DOHH2 (cell line): ENCODE data around the gene SHISA5.
"Not testable (repeated sequence)": the region's sequence is repeated elsewhere in the genome, so short reads cannot be mapped to it uniquely, and the experiment has no call there.

Source experiments
- H3F3A ChIP-seq: fragments of 200-600 bp; sonication (generic), shearing (Covaris generic); 2 replicates; pipeline ENCODE4 v1.6.0; 2016; ENCODE audit warnings: antibody characterized with exemption, mild to moderate bottlenecking; ENCODE audit not compliant: control insufficient read depth, insufficient read depth
- H3K27ac ChIP-seq: fragments of 200-600 bp; sonication (generic); 2 replicates; pipeline ENCODE4 v1.5.1; 2014; ENCODE audit warnings: low read depth, mild to moderate bottlenecking, low read length, moderate library complexity
- H3K27me3 ChIP-seq: fragments of 200-600 bp; sonication (generic); 2 replicates; pipeline ENCODE4 v1.6.1; 2014; ENCODE audit warnings: mild to moderate bottlenecking, low read length, mixed read lengths; ENCODE audit not compliant: control insufficient read depth
- H3K36me3 ChIP-seq: fragments of 200-600 bp; sonication (generic); 2 replicates; pipeline ENCODE4 v1.6.1; 2014; ENCODE audit warnings: mild to moderate bottlenecking, low read length, moderate library complexity, mixed read lengths; ENCODE audit not compliant: control insufficient read depth
- H3K4me1 ChIP-seq: fragments of 200-600 bp; sonication (generic); 2 replicates; pipeline ENCODE4 v1.6.1; 2014; ENCODE audit warnings: mild to moderate bottlenecking, low read length, mixed read lengths; ENCODE audit not compliant: control insufficient read depth
- H3K4me2 ChIP-seq: fragments of 200-600 bp; sonication (generic); 2 replicates; pipeline ENCODE4 v1.6.0; 2014; ENCODE audit warnings: mild to moderate bottlenecking, low read length, moderate library complexity
- H3K4me3 ChIP-seq: fragments of 200-600 bp; sonication (generic); 2 replicates; pipeline ENCODE4 v1.5.1; 2014; ENCODE audit warnings: mild to moderate bottlenecking, low read length, mixed read lengths
- H3K79me2 ChIP-seq: fragments of 200-600 bp; sonication (generic); 2 replicates; pipeline ENCODE4 v1.6.1; 2014; ENCODE audit warnings: mild to moderate bottlenecking, low read length, mixed read lengths; ENCODE audit not compliant: control insufficient read depth
- H3K9me2 ChIP-seq: fragments of 200-600 bp; sonication (generic); replicated peaks from 2 replicates; pipeline ENCODE4 v1.6.1; 2014; ENCODE audit warnings: mild to moderate bottlenecking, low read length, mixed read lengths; ENCODE audit not compliant: control insufficient read depth
- H3K9me3 ChIP-seq: fragments of 200-600 bp; sonication (generic); 2 replicates; pipeline ENCODE4 v1.6.1; 2014; ENCODE audit warnings: antibody characterized with exemption, low read length, mixed read lengths; ENCODE audit not compliant: control insufficient read depth, insufficient read depth
- H4K20me1 ChIP-seq: fragments of 200-600 bp; sonication (generic); 2 replicates; pipeline ENCODE4 v1.6.0; 2014; ENCODE audit warnings: low read depth, mild to moderate bottlenecking, antibody characterized with exemption, low read length, moderate library complexity; ENCODE audit not compliant: control insufficient read depth, insufficient read depth
- CTCF ChIP-seq: fragments of 200-600 bp; sonication (generic); IDR thresholded peaks from one replicate; pipeline ENCODE4 v1.5.1; 2014; ENCODE audit warnings: antibody characterized with exemption, mild to moderate bottlenecking, low read depth, low read length; ENCODE audit not compliant: poor library complexity, severe bottlenecking
- EZH2phosphoT487 ChIP-seq: fragments of 200-600 bp; sonication (generic); IDR thresholded peaks from 2 replicates; pipeline ENCODE4 v1.6.1; 2017; ENCODE audit warnings: borderline replicate concordance, mild to moderate bottlenecking, antibody characterized with exemption, low read length, moderate library complexity, mixed read lengths

Gene SHISA5

GRCh38 chr3:48532271-48532976 is 28.4 kb upstream of the SHISA5 start:
- no peaks in the 10 kb centered on the region for H3K9me3 ChIP-seq
- H3K27ac ChIP-seq: no peak overlapping the region
- H3K9me2 ChIP-seq: no peaks in the 10 kb centered on the region
- no peak overlapping the region for H3K4me3 ChIP-seq
- H3K79me2 ChIP-seq: no peaks in the 10 kb centered on the region
- H3K36me3 ChIP-seq: peaks cover 54% of the 10 kb centered on the region
- no peak overlapping the region for H3K4me2 ChIP-seq
- H4K20me1 ChIP-seq: no peaks in the 10 kb centered on the region
- H3K27me3 ChIP-seq: no peaks in the 10 kb centered on the region
- no peaks in the 10 kb centered on the region for H3K4me1 ChIP-seq
- H3F3A ChIP-seq: no peaks in the 10 kb centered on the region; the same call in 1 of the 2 replicates
- no peak for TF ChIP-seq CTCF
- no peak for TF ChIP-seq EZH2phosphoT487

- not testable (repeated sequence) for H3K4me2 ChIP-seq, H3F3A ChIP-seq, H3K9me2 ChIP-seq, H3K27me3 ChIP-seq, H3K79me2 ChIP-seq, H3K4me1 ChIP-seq, H3K27ac ChIP-seq, H4K20me1 ChIP-seq, H3K9me3 ChIP-seq, H3K4me3 ChIP-seq
- H3K36me3 ChIP-seq: peaks cover 37% of the 10 kb centered on the region
These were observed 26.7 kb upstream of the SHISA5 start for GRCh38 chr3:48530701-48531100.

- TF ChIP-seq EZH2phosphoT487: no peak
- TF ChIP-seq CTCF: no peak
- Histone ChIP-seq H3K79me2 (no peaks in the 10 kb centered on the region), H3K36me3 (peaks cover 29% of the 10 kb centered on the region), H3K4me3 (no peak overlapping the region), H4K20me1 (no peaks in the 10 kb centered on the region), H3K27me3 (no peaks in the 10 kb centered on the region), H3F3A (no peaks in the 10 kb centered on the region; the same call in 1 of the 2 replicates), H3K4me1 (no peaks in the 10 kb centered on the region), H3K9me2 (no peaks in the 10 kb centered on the region), H3K9me3 (no peaks in the 10 kb centered on the region), H3K27ac (no peak overlapping the region), H3K4me2 (no peak overlapping the region)
These were observed 24.8 kb upstream of the SHISA5 start for GRCh38 chr3:48528754-48529153.

GRCh38 chr3:48528048-48528447 is 24.1 kb upstream of the SHISA5 start:
- no peaks in the 10 kb centered on the region for H3K9me2 ChIP-seq
- no peaks in the 10 kb centered on the region for H4K20me1 ChIP-seq
- no peaks in the 10 kb centered on the region for H3K79me2 ChIP-seq
- TF ChIP-seq CTCF (no peak), EZH2phosphoT487 (no peak)
- H3K4me3 ChIP-seq: no peak overlapping the region
- H3K27me3 ChIP-seq: no peaks in the 10 kb centered on the region
- no peak overlapping the region for H3K27ac ChIP-seq
- no peaks in the 10 kb centered on the region for H3K9me3 ChIP-seq
- H3K4me1 ChIP-seq: no peaks in the 10 kb centered on the region
- no peaks in the 10 kb centered on the region; the same call in 1 of the 2 replicates for H3F3A ChIP-seq
- no peak overlapping the region for H3K4me2 ChIP-seq
- peaks cover 30% of the 10 kb centered on the region for H3K36me3 ChIP-seq
